Measurements from ENCODE around the gene THSD7A.
"Not testable (repeated sequence)": the region's sequence is repeated elsewhere in the genome, so short reads cannot be mapped to it uniquely, and the experiment has no call there.

Gene THSD7A

GRCh38 chr7:11567571-11567970, 264.4 kb downstream of the THSD7A start:
- no peak for DNase-seq

DNA sequence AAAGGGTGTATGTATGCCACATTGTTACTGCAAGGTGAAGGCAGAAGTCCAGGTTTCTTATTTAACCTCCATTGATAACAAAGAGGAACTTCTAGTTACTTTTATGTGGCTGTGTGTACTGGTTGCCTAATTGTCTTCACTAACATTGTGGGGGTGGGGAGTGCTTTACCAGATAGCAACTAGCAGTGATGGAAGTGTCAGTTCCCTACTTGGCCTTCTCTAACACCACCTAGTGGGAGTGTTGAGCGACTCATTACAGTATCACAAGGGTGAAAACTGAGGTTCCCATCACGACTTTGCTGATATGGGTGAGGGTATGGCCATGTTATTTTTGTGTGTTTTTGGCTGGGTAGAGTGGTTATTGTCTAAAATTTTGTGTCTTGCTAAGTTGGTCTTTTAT, 274.4 kb downstream of the THSD7A start:
- DNase-seq: no peak

DNA sequence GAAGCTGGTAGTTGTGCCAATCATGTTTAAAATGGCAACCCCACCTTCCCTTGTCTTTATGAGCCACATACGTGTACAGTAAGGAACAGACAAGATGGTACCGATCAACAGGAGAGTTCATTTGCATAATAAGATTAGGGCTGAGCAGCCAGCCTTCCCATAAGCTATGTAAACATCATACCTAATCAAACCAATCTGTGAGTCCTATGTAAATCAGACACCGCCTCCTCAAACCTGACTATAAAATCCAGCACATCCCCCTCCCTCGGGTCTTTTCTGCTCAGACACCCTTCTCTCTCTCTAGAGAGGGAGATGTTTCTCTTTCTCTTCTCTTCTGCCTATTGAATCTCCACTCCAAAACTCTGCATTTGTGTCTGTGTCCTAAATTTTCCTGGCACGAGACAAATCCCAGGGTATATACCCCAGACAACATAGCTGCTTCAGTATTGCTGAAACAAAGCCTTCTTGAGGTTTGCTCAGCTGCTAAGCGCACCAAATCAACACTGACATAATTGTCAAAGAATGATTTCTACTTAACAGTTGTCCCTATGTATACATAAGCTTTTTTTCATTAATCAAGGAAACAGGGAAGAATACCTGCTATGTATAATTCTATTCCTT, 279.2 kb downstream of the THSD7A start:
- no peak for DNase-seq

GRCh38 chr7:11551470-11551869, 280.5 kb downstream of the THSD7A start:
- no peak for DNase-seq

GRCh38 chr7:11548532-11548931, 283.5 kb downstream of the THSD7A start:
- DNase-seq: no peak

- no peak for DNase-seq
These were observed 290.7 kb downstream of the THSD7A start for GRCh38 chr7:11541330-11541729.

- no peak for DNase-seq
These were observed 291.7 kb downstream of the THSD7A start for GRCh38 chr7:11540271-11540761.

GRCh38 chr7:11539853-11540252, 292.1 kb downstream of the THSD7A start:
- no peak for DNase-seq

GRCh38 chr7:11538751-11539299, 293.2 kb downstream of the THSD7A start:
- DNase-seq: no peak

DNA sequence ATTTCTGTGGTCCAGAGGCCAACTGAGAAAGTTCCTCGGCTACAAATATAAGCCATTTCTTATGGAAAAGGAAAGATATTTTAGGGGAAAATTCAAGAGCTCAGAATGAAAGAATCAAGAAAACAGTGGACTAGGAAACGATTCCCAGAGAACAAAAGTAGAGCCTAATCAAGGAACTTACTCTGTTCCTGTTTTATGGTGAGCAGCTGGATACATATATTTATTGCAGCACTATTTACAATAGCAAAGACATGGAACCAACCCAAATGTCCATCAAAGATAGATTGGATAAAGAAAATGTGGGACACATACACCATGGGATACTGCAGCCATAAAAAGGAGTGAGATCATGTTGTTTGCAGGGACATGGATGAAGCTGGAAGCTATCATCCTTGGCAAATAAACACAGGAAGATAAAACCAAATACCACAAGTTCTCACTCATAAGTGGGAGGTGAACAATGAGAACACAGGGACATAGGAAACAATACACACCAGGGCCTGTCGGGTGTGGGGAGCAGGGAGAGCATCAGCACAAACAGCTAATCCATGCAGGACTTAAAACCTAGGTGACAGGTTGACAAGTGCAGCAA, 298.7 kb downstream of the THSD7A start:
- DNase-seq: no peak

DNA sequence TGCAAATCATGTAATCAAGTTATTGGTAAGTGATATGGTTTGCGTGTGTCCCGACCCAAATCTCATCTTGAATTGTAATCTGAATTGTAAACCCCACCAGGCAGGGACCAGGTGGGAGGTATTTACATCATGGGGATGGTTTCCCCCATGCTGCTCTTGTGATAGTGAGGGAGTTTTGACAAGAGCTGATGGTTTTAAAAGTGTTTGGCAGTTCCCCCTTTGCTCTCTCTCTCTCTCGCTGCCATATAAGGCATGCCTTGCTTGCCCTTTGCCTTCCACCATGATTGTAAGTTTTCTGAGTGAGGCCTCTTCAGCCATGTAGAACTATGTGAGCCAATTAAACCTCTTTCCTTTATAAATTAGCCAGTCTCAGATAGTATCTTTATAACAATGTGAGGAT, 302.6 kb downstream of the THSD7A start:
- DNase-seq: no peak

DNA sequence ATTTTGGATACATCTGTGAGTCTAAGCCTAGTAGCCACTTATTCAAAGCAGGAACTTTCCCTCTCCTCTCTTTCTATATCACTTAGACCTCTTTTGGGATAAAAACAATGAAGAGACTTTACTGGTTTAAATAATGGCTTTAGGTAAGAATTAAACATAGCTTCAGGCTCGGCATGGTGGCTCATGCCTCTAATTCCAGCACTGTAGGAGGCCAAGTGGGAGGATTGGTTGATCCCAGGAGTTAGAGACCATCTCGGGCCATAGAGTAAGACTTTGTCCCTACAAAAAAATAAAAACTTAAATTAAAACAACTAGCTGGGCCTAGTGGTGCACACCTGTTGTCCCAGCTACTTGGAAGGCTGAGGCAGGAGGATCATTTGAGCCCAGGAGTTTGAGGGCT, 304.3 kb downstream of the THSD7A start:
- no peak for DNase-seq

- no peak for DNase-seq
These were observed 307.3 kb downstream of the THSD7A start for GRCh38 chr7:11524476-11525397.

DNA sequence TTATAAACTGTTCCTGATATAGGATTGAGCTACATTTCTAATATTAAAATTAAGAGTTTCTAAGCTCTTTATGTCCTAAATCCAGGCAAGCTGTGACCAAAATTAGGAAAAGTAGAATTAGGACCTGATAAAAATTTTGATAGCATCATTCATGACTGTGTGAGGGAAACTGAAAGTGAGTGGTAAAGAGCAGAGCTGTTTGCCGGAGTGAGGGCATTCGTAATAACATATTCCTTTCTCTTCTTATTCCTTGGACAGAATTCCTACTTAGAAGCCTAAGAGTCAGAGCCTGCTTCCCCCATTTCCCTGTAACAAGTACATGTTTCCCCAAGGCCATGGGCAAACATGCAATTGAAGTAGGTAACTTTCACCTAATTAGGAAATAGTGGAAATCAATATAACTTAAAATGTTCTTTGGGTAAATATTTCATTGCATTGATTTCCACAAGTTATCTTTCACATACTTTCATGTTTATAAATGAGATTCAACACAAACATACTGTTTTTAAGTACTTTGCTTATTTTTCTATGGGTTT, 310.0 kb downstream of the THSD7A start:
- not testable (repeated sequence) for DNase-seq

- no peak for DNase-seq
These were observed 314.1 kb downstream of the THSD7A start for GRCh38 chr7:11517853-11518252.

DNA sequence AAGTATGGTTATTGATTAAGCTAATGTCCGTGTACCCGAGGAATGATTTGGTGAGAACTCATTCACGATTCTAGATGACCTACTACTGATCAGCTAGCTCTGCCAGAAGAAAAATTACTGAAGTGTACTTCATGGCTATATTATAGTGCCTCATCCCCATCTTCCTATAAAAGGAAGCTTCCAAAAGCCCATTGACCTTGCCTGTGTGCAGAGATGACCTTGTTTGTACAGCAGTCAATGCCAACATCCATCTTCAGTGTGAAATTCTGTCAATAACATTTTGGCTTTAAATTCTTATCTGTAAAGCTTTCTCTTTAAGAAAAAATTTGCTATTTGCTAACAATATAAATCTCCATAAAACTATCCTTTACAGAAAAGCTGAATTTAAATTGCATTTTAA, 315.7 kb downstream of the THSD7A start:
- DNase-seq: no peak

- no peak for DNase-seq
These were observed 318.5 kb downstream of the THSD7A start for GRCh38 chr7:11513460-11513859.

GRCh38 chr7:11507929-11508328, 324.1 kb downstream of the THSD7A start:
- DNase-seq: no peak

- DNase-seq: no peak
These were observed 325.6 kb downstream of the THSD7A start for GRCh38 chr7:11506417-11506816.

- DNase-seq: no peak
These were observed 326.5 kb downstream of the THSD7A start for GRCh38 chr7:11505471-11505985.

GRCh38 chr7:11492307-11492706, 339.7 kb downstream of the THSD7A start:
- no peak for DNase-seq

GRCh38 chr7:11491811-11492210, 340.2 kb downstream of the THSD7A start:
- DNase-seq: no peak

- DNase-seq: no peak
These were observed 342.7 kb downstream of the THSD7A start for GRCh38 chr7:11489280-11489679.

All from NCI-H1105 (cell line).